Gastroesophageal sphincter (tissue), 4 donors: ENCODE measurements around the gene SRBD1. TPM values are rescaled to one million over a fixed set of nuclear protein-coding genes. Genes with fewer than 3 reads are reported as not detected.

Experiments used
- ATAC-seq: fragments of 150-250 bp; one replicate; pipeline ENCODE4 v1.9.1; 2016; ENCODE audit warnings: mild to moderate bottlenecking, moderate library complexity
- H3K27ac ChIP-seq, 4 donors: fragments of 200-600 bp; sonication (generic) in 3 of 4; 1 replicate in 3 of 4; 2 replicates in 1 of 4; pipeline ENCODE4 v1.5.1; 2016 to 2019
- H3K27me3 ChIP-seq: fragments of 200-600 bp; sonication (generic); one replicate; pipeline ENCODE4 v1.5.1; 2019
- H3K36me3 ChIP-seq, 2 donors: fragments of 200-600 bp; sonication (generic); one replicate each; pipeline ENCODE4 v1.5.1; 2019; ENCODE audit warnings: control low read depth in 1 of 2
- H3K4me1 ChIP-seq, 3 donors: fragments of 200-600 bp; sonication (generic); 1 replicate in 2 of 3; 2 replicates in 1 of 3; pipeline ENCODE4 v1.5.1; 2016 to 2019; ENCODE audit warnings: control low read depth in 2 of 3
- H3K4me3 ChIP-seq, 2 donors: fragments of 200-600 bp; sonication (generic); one replicate each; pipeline ENCODE4 v1.5.1; 2019; ENCODE audit warnings: mild to moderate bottlenecking in 1 of 2, moderate library complexity in 1 of 2
- H3K9me3 ChIP-seq, 3 donors: fragments of 200-600 bp; sonication (generic); one replicate each; pipeline ENCODE4 v1.5.1; 2017 to 2019; ENCODE audit warnings: control low read depth in 2 of 3
- CTCF ChIP-seq, 4 experiments: fragments of 200-600 bp in 2 of 4; fragments of 450-650 bp in 2 of 4; sonication (generic) in 1 of 4; IDR thresholded peaks; one replicate each; pipeline ENCODE4 v1.5.1; 2017 to 2019; ENCODE audit warnings: antibody characterized with exemption in 4 of 4, mild to moderate bottlenecking in 2 of 4, moderate library complexity in 2 of 4
- EP300 ChIP-seq: sonication (generic); formaldehyde crosslinking; IDR thresholded peaks from one replicate; pipeline ENCODE4 v1.6.1; 2017; ENCODE audit warnings: antibody characterized with exemption, mild to moderate bottlenecking
- POLR2A ChIP-seq, 2 donors: fragments of 450-650 bp; IDR thresholded peaks; one replicate each; pipeline ENCODE4 v1.6.1; 2017; ENCODE audit warnings: antibody characterized with exemption in 2 of 2, mild to moderate bottlenecking in 2 of 2, moderate library complexity in 1 of 2
- POLR2AphosphoS5 ChIP-seq: sonication (generic); formaldehyde crosslinking; IDR thresholded peaks from one replicate; pipeline ENCODE4 v1.6.1; 2017; ENCODE audit warnings: antibody characterized with exemption
- WGBS, 2 donors: methylation state at CpG; one replicate each; pipeline ENCODE4 v1.1.5; 2018; ENCODE audit warnings: low coverage in 1 of 2; 5-methylcytosine and 5-hydroxymethylcytosine counted together
- total RNA-seq, 4 donors: library from RNA; depleted of rRNA; stranded (reverse); fragments of >200 nt; gene quantifications; one replicate each; pipeline ENCODE4 v1.1.0, GENCODE V29; 2016

SRBD1 gene
- total RNA-seq, 4 donors from 2014 or later: 7.7 to 16.7 (median 12.5) TPM

DNA sequence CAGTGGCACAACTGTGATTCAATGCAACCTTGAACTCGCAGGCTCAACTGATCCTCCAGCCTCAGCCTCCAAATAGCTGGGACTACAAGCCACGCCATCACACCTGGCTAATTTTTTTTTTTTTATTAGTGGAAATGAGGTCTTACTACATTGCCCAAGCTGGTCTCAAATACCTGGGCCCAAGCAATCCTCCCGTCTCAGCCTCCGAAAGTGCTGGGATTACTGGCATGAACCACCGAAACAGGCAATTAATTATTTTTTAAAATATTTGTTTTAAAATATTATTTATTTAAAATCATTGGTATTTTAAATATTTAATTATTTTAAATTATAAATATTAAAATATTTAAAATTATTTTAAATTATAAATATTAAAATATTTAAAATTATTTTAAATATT lies 24.5 kb downstream of the SRBD1 start:
- TF ChIP-seq POLR2A (IDR thresholded peaks at IDR 0.05) (no peak), EP300 (no peak), CTCF (IDR thresholded peaks at IDR 0.05) (no peak), POLR2AphosphoS5 (no peak)
- WGBS, 2 donors: 97 to 100% methylated on average over 5 of the region's 5 CpGs
- no peak overlapping the region for H3K27ac ChIP-seq
- no peaks in the 10 kb centered on the region for H3K9me3 ChIP-seq
- no peaks in the 10 kb centered on the region for H3K36me3 ChIP-seq
- H3K4me1 ChIP-seq: peaks cover 0 to 8% (median 0%) of the 10 kb centered on the region in 3 donors
- no peak for ATAC-seq
- no peak overlapping the region for H3K4me3 ChIP-seq
- H3K27me3 ChIP-seq: no peaks in the 10 kb centered on the region

DNA sequence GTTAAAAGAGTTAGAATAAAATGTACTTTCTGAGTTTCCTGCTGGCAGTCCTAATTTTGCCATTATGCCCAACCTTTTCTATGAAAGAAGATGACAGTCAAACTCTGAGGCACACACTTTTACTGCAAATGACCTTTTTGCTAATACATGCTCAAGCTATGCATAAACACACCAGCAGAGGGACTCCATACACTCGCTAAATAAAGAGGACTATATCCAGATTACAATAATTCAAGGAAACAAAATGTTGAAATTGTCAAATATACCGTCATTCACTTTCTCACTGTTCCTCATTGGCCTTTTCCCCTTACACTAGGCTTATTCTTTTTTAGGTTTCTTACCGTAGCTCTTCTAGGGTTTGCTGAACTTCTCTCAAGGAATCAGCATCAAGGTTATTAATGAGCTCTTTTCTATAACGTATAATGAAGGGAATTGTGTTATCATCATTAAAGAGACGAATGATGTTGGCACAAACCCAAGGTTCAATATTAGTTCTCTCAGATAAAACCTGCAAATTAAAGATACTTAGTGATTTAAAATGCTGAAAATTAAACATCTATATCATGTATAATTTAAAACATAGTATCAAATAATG lies 25.7 kb downstream of the SRBD1 start:
- Histone ChIP-seq H3K9me3 (no peaks in the 10 kb centered on the region), H3K36me3 (peaks cover 0 to 6% of the 10 kb centered on the region in 2 donors), H3K4me1 (peaks cover 0 to 8% (median 0%) of the 10 kb centered on the region in 3 donors), H3K27me3 (no peaks in the 10 kb centered on the region), H3K27ac (no peak overlapping the region), H3K4me3 (no peak overlapping the region)
- TF ChIP-seq CTCF (IDR thresholded peaks at IDR 0.05) (peak; percentile 64 to 73 (median 67)), EP300 (no peak)
- WGBS, 2 donors: 13 to 20% methylated on average over 5 of the region's 5 CpGs
- ATAC-seq: peak; percentile 66

DNA sequence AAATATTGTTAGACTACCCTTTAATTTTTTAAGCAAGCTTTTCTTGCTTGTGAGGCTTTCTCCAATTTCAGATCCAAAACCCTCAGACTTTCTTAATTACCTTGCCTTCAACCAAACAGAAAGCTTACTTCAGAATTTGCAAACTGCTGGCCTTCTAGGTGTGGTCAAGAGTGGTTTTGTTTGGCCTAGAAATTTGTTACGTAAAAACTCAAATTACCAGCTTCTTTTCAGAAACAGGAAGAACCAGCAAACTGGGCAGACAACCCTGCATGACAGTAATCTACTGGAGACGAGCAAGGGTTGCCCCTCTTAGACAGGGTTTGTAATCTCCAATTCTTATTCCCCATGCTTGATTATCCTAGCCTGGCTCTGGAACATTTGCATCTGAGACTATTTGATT lies 27.1 kb downstream of the SRBD1 start:
- WGBS, 2 donors: 71 to 83% methylated on average over 2 of the region's 2 CpGs
- Histone ChIP-seq H3K36me3 (peaks cover 0 to 13% of the 10 kb centered on the region in 2 donors), H3K9me3 (no peaks in the 10 kb centered on the region), H3K27ac (no peak overlapping the region), H3K27me3 (no peaks in the 10 kb centered on the region), H3K4me1 (peaks cover 0 to 8% (median 0%) of the 10 kb centered on the region in 3 donors), H3K4me3 (no peak overlapping the region)
- TF ChIP-seq EP300 (no peak), POLR2AphosphoS5 (no peak), CTCF (IDR thresholded peaks at IDR 0.05) (no peak), POLR2A (IDR thresholded peaks at IDR 0.05) (no peak)
- ATAC-seq: no peak

- ATAC-seq: no peak
- Histone ChIP-seq H3K4me3 (no peak overlapping the region), H3K9me3 (no peaks in the 10 kb centered on the region), H3K4me1 (peaks cover 0 to 8% (median 0%) of the 10 kb centered on the region in 3 donors), H3K27ac (no peak overlapping the region), H3K27me3 (no peaks in the 10 kb centered on the region), H3K36me3 (peaks cover 0 to 13% of the 10 kb centered on the region in 2 donors)
- no peak for TF ChIP-seq CTCF (IDR thresholded peaks at IDR 0.05)
- no peak for TF ChIP-seq EP300
- no peak for TF ChIP-seq POLR2A (IDR thresholded peaks at IDR 0.05)
- no peak for TF ChIP-seq POLR2AphosphoS5
- 100% methylated on average over 1 of the region's 1 CpG for WGBS, 2 donors
Observed at GRCh38 chr2:45582522-45582921, 28.5 kb downstream of the SRBD1 start.

DNA sequence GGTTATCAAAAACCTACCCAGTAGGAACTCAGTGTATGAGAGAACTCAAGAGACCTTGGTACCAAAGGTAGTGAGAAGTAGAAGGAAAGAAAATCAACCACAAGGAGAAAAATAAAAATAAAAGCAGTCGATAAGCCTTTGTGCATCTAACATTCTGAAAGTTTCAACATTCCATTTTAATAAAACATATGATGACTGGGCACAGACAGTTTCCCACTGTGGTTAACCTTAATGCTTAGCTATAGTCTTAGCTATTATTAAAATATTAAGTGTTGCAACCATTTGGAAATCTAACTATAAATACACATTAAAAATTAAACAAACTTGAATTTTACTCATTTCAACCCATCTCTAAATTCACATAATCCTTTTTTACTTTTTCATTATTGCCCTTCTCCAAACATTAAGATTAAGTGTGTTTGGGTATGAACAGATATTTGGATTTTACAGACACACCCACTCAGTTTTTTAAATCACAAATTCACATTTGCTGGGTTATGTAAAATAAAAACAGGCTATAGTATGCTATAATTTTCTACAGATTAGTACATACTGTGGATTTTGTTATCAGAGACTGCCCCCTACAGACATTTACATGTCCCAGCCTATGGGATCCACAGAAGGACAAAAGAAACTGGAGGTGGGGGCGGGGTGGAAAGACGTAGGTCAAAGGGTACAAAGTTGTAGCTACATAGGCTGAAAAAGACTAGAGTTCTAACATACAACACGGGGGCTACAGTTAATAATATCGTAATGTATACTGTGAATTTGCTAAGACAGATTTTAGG lies 32.8 kb downstream of the SRBD1 start:
- Histone ChIP-seq H3K36me3 (peaks cover 0 to 21% of the 10 kb centered on the region in 2 donors), H3K27me3 (no peaks in the 10 kb centered on the region), H3K27ac (no peak overlapping the region), H3K4me3 (no peak overlapping the region), H3K9me3 (no peaks in the 10 kb centered on the region), H3K4me1 (no peaks in the 10 kb centered on the region)
- no peak for ATAC-seq
- WGBS, 2 donors: 84 to 87% methylated on average over 3 to 5 of the region's 5 CpGs
- no peak for TF ChIP-seq EP300
- no peak for TF ChIP-seq POLR2A (IDR thresholded peaks at IDR 0.05)
- TF ChIP-seq CTCF (IDR thresholded peaks at IDR 0.05): peak in 1 of 4 experiments; percentile 11
- TF ChIP-seq POLR2AphosphoS5: no peak
